ENCODE results near the gene RFWD3.

RFWD3 gene

DNA sequence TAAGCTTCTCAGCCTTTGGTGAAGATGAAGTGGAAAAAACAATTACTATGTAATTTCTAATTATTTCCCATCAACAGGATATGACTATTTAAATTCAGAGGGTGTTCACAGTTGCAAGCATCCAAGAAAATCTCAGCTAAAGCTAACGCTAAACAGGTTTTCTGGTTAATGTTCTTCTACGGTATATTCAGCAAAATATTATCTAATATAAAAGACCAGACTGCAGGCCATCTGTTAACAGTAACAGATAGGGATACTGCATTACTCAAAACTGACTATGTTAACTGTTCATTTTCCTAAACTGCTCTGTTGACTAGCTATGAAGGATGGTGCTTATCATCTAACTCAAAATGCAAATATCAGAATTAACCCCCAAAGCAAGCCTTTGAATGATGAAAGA lies 92.5 kb downstream of the RFWD3 start (continued):
- TF ChIP-seq ZBTB1 (tag by site-specific recombination; IDR thresholded peaks at IDR 0.05) (no peak), ZNF248 (tag by site-specific recombination; IDR thresholded peaks at IDR 0.05) (no peak), ZNF555 (tag by site-specific recombination; conservative IDR thresholded peaks at IDR 0.05) (no peak), ZNF341 (tag by site-specific recombination; IDR thresholded peaks at IDR 0.05; ENCODE audit: low read depth) (no peak), ZNF175 (tag by site-specific recombination; IDR thresholded peaks at IDR 0.05) (no peak), ZNF292 (tag by site-specific recombination; IDR thresholded peaks at IDR 0.05; ENCODE audit: borderline replicate concordance, low read depth) (no peak)
- TF ChIP-seq, protein P1, sequence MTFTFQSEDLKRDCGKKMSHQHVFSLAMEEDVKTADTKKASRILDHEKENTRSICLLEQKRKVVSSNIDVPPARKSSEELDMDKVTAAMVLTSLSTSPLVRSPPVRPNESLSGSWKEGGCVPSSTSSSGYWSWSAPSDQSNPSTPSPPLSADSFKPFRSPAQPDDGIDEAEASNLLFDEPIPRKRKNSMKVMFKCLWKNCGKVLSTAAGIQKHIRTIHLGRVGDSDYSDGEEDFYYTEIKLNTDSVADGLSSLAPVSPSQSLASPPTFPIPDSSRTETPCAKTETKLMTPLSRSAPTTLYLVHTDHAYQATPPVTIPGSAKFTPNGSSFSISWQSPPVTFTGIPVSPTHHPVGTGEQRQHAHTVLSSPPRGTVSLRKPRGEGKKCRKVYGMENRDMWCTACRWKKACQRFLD (tag by site-specific recombination; IDR thresholded peaks at IDR 0.05) = no peak

DNA sequence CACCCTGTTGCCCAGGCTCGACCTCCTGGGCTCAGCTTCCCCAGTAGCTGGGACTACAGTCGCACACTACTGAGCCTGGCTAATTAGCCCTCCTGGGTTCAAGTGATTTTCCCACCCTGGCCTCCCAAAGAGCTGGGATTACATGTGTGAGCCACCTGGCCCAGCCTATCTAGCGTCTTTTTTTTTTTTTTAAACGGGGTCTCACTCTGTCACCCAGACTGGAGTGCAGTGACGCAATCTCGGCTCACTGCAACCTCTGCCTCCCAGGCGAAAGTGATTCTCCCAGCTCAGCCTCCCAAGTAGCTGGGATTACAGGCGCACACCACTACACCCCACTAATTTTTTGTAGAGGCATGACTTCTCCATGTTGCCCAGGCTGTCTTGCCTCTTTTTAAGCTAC lies 93.1 kb downstream of the RFWD3 start:
- TF ChIP-seq OSR2 (tag by site-specific recombination; IDR thresholded peaks at IDR 0.05) = peak; percentile 26; the same call in 1 of the 2 replicates
- no peak for TF ChIP-seq ZNF560 (tag by site-specific recombination; IDR thresholded peaks at IDR 0.05; ENCODE audit: borderline replicate concordance)
- TF ChIP-seq, protein P2, sequence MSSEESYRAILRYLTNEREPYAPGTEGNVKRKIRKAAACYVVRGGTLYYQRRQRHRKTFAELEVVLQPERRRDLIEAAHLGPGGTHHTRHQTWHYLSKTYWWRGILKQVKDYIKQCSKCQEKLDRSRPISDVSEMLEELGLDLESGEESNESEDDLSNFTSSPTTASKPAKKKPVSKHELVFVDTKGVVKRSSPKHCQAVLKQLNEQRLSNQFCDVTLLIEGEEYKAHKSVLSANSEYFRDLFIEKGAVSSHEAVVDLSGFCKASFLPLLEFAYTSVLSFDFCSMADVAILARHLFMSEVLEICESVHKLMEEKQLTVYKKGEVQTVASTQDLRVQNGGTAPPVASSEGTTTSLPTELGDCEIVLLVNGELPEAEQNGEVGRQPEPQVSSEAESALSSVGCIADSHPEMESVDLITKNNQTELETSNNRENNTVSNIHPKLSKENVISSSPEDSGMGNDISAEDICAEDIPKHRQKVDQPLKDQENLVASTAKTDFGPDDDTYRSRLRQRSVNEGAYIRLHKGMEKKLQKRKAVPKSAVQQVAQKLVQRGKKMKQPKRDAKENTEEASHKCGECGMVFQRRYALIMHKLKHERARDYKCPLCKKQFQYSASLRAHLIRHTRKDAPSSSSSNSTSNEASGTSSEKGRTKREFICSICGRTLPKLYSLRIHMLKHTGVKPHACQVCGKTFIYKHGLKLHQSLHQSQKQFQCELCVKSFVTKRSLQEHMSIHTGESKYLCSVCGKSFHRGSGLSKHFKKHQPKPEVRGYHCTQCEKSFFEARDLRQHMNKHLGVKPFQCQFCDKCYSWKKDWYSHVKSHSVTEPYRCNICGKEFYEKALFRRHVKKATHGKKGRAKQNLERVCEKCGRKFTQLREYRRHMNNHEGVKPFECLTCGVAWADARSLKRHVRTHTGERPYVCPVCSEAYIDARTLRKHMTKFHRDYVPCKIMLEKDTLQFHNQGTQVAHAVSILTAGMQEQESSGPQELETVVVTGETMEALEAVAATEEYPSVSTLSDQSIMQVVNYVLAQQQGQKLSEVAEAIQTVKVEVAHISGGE (tag by site-specific recombination; conservative IDR thresholded peaks at IDR 0.05; ENCODE audit: low read depth) = no peak
- TF ChIP-seq, protein P3, sequence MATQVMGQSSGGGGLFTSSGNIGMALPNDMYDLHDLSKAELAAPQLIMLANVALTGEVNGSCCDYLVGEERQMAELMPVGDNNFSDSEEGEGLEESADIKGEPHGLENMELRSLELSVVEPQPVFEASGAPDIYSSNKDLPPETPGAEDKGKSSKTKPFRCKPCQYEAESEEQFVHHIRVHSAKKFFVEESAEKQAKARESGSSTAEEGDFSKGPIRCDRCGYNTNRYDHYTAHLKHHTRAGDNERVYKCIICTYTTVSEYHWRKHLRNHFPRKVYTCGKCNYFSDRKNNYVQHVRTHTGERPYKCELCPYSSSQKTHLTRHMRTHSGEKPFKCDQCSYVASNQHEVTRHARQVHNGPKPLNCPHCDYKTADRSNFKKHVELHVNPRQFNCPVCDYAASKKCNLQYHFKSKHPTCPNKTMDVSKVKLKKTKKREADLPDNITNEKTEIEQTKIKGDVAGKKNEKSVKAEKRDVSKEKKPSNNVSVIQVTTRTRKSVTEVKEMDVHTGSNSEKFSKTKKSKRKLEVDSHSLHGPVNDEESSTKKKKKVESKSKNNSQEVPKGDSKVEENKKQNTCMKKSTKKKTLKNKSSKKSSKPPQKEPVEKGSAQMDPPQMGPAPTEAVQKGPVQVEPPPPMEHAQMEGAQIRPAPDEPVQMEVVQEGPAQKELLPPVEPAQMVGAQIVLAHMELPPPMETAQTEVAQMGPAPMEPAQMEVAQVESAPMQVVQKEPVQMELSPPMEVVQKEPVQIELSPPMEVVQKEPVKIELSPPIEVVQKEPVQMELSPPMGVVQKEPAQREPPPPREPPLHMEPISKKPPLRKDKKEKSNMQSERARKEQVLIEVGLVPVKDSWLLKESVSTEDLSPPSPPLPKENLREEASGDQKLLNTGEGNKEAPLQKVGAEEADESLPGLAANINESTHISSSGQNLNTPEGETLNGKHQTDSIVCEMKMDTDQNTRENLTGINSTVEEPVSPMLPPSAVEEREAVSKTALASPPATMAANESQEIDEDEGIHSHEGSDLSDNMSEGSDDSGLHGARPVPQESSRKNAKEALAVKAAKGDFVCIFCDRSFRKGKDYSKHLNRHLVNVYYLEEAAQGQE (tag by site-specific recombination; IDR thresholded peaks at IDR 0.05) = no peak
- TF ChIP-seq ZNF274 (IDR thresholded peaks at IDR 0.05; ENCODE audit: low read length) = no peak
- no peak for TF ChIP-seq ZNF274 (tag by site-specific recombination; IDR thresholded peaks at IDR 0.05; ENCODE audit: borderline replicate concordance)
- TF ChIP-seq ZNF426 (tag by site-specific recombination; IDR thresholded peaks at IDR 0.05) = no peak
- TF ChIP-seq ZNF24 (tag by site-specific recombination; IDR thresholded peaks at IDR 0.05) = no peak
- TF ChIP-seq GLIS1 (tag by site-specific recombination; IDR thresholded peaks at IDR 0.05) = peak; percentile 56
- TF ChIP-seq ZNF302 (tag by site-specific recombination; IDR thresholded peaks at IDR 0.05; ENCODE audit: low read depth) = no peak
- TF ChIP-seq, protein P4, sequence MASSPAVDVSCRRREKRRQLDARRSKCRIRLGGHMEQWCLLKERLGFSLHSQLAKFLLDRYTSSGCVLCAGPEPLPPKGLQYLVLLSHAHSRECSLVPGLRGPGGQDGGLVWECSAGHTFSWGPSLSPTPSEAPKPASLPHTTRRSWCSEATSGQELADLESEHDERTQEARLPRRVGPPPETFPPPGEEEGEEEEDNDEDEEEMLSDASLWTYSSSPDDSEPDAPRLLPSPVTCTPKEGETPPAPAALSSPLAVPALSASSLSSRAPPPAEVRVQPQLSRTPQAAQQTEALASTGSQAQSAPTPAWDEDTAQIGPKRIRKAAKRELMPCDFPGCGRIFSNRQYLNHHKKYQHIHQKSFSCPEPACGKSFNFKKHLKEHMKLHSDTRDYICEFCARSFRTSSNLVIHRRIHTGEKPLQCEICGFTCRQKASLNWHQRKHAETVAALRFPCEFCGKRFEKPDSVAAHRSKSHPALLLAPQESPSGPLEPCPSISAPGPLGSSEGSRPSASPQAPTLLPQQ (tag by site-specific recombination; IDR thresholded peaks at IDR 0.05) = 0 out of 2 replicates have a peak, but pooled peaks have one; percentile 56
- TF ChIP-seq BCL11A (tag by site-specific recombination; IDR thresholded peaks at IDR 0.05; ENCODE audit: low read depth) = no peak
- Histone ChIP-seq H3K36me3 (ENCODE audit: control insufficient read depth in 2 of 2, insufficient read depth in 1 of 2, low read length in 2 of 2) (no peaks in the 10 kb centered on the region), H3K27ac (ENCODE audit: extremely low read depth, low read depth, low read length) (no peak overlapping the region), H3K9me3 (ENCODE audit: control insufficient read depth, insufficient read depth, low read depth, low read length) (no peaks in the 10 kb centered on the region), H3K4me1 (ENCODE audit: control insufficient read depth, insufficient read depth, low read length) (peaks cover 13% of the 10 kb centered on the region), H3K4me3 (ENCODE audit: low read depth, low read length) (no peak overlapping the region)
- POLR2A ChIA-PET = interaction anchor here (1.1 kb wide), 1 partner anchor 33 kb away, joined by 3 read pairs; the partner anchor contains the start of gene GLG1
- CTCF ChIA-PET = interaction anchor here (0.9 kb wide), 1 partner anchor 20 kb away, joined by 3 read pairs; no protein-coding TSS in a partner anchor

Measured in HEK293 (cell line).